Esophagus squamous epithelium (tissue), 4 donors: ENCODE results near the gene KRT4.

ENCODE experiments used
- POLR2A ChIP-seq, 4 donors: fragments of 450-650 bp; IDR thresholded peaks; one replicate each; pipeline ENCODE4 v1.6.1; 2017; ENCODE audit warnings: antibody characterized with exemption in 4 of 4, mild to moderate bottlenecking in 4 of 4, moderate library complexity in 3 of 4
- TF ChIP-seq, protein P1 (sequence below), 6 experiments: fragments of 450-650 bp in 4 of 6; fragments of 200-600 bp in 2 of 6; sonication (generic) in 2 of 6; IDR thresholded peaks; one replicate each; pipeline ENCODE4 v1.5.1; 2016 to 2019; ENCODE audit warnings: antibody characterized with exemption in 6 of 6, mild to moderate bottlenecking in 4 of 6, moderate library complexity in 4 of 6

DNA sequence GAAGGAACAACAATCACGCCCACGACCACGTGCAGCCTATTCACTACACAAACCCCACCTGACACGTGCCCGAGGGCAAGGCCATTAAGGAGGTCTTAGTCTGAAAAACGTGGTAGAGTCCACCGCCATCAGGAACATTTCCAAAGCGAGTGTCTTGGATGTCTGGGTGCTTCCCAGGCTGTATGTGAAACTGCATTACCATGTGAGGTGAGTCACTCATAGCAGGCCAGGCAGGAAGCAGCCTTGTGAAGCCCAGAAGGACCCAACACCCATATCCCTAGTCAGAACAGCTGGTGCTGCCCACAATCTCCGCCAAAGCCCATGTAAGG, 23.5 kb upstream of the KRT4 start:
- TF ChIP-seq, protein P1, sequence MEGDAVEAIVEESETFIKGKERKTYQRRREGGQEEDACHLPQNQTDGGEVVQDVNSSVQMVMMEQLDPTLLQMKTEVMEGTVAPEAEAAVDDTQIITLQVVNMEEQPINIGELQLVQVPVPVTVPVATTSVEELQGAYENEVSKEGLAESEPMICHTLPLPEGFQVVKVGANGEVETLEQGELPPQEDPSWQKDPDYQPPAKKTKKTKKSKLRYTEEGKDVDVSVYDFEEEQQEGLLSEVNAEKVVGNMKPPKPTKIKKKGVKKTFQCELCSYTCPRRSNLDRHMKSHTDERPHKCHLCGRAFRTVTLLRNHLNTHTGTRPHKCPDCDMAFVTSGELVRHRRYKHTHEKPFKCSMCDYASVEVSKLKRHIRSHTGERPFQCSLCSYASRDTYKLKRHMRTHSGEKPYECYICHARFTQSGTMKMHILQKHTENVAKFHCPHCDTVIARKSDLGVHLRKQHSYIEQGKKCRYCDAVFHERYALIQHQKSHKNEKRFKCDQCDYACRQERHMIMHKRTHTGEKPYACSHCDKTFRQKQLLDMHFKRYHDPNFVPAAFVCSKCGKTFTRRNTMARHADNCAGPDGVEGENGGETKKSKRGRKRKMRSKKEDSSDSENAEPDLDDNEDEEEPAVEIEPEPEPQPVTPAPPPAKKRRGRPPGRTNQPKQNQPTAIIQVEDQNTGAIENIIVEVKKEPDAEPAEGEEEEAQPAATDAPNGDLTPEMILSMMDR (IDR thresholded peaks at IDR 0.05) = no peak
- no peak for TF ChIP-seq POLR2A (IDR thresholded peaks at IDR 0.05)
